Large intestine (tissue), 3 donors: ENCODE measurements around the gene CAV1. TPM values are rescaled to one million over a fixed set of nuclear protein-coding genes. Genes with fewer than 3 reads are reported as not detected.

ENCODE experiments used
- DNase-seq, 2 donors: peaks; one replicate each; pipeline versions ENCODE4 v3.0.0 to v3.0.0-alpha.2; 2013
- H3K27ac ChIP-seq: one replicate; pipeline ENCODE4 v1.5.1; 2013; ENCODE audit warnings: low read length
- H3K27me3 ChIP-seq: 2 replicates; pipeline ENCODE4 v1.6.1; 2013; ENCODE audit warnings: low read length; ENCODE audit not compliant: control insufficient read depth, insufficient read depth
- H3K36me3 ChIP-seq: 2 replicates; pipeline ENCODE4 v1.6.1; 2013; ENCODE audit warnings: low read length; ENCODE audit not compliant: control insufficient read depth, insufficient read depth
- H3K4me1 ChIP-seq: one replicate; pipeline ENCODE4 v1.6.1; 2013; ENCODE audit warnings: low read length; ENCODE audit not compliant: control insufficient read depth, insufficient read depth
- H3K4me3 ChIP-seq: one replicate; pipeline ENCODE4 v1.5.1; 2013; ENCODE audit warnings: low read length
- H3K9me3 ChIP-seq: one replicate; pipeline ENCODE4 v1.6.1; 2013; ENCODE audit warnings: mild to moderate bottlenecking, low read depth, low read length, moderate library complexity; ENCODE audit not compliant: control insufficient read depth
- WGBS: methylation state at CpG from one replicate; pipeline ENCODE4 v1.1.5; 2013; ENCODE audit warnings: low lambda C conversion rate; ENCODE audit not compliant: insufficient coverage; 5-methylcytosine and 5-hydroxymethylcytosine counted together
- polyA plus RNA-seq: library from polyadenylated mRNA; unstranded; fragments of 120-200 nt; gene quantifications from one replicate; pipeline ENCODE4 v1.2.1, GENCODE V29; 2013

The CAV1 gene
- polyA plus RNA-seq, 1 donor, result 100 TPM

GRCh38 chr7:116552602-116553001 is 27.8 kb downstream of the CAV1 start:
- Histone ChIP-seq H3K4me3 (no peak overlapping the region), H3K4me1 (no peaks in the 10 kb centered on the region), H3K27ac (no peak overlapping the region), H3K36me3 (no peaks in the 10 kb centered on the region), H3K9me3 (no peaks in the 10 kb centered on the region), H3K27me3 (no peaks in the 10 kb centered on the region)
- no peak for DNase-seq
- WGBS, result no CpG with 5 or more reads among the region's 1 CpG

- Histone ChIP-seq H3K36me3 (no peaks in the 10 kb centered on the region), H3K4me3 (no peak overlapping the region), H3K27ac (no peak overlapping the region), H3K4me1 (no peaks in the 10 kb centered on the region), H3K27me3 (no peaks in the 10 kb centered on the region), H3K9me3 (no peaks in the 10 kb centered on the region)
- 80% methylated on average over 1 of the region's 3 CpGs for WGBS
- DNase-seq, result no peak
Measured at GRCh38 chr7:116553168-116553964, 28.5 kb downstream of the CAV1 start.

GRCh38 chr7:116554436-116554835 is 29.6 kb downstream of the CAV1 start:
- H3K4me1 ChIP-seq, result no peaks in the 10 kb centered on the region
- no peaks in the 10 kb centered on the region for H3K9me3 ChIP-seq
- no peaks in the 10 kb centered on the region for H3K36me3 ChIP-seq
- no peak overlapping the region for H3K4me3 ChIP-seq
- H3K27ac ChIP-seq, result no peak overlapping the region
- H3K27me3 ChIP-seq, result no peaks in the 10 kb centered on the region
- DNase-seq, result no peak

GRCh38 chr7:116554911-116555310 is 30.1 kb downstream of the CAV1 start:
- Histone ChIP-seq H3K4me1 (no peaks in the 10 kb centered on the region), H3K9me3 (no peaks in the 10 kb centered on the region), H3K36me3 (no peaks in the 10 kb centered on the region), H3K4me3 (no peak overlapping the region), H3K27me3 (no peaks in the 10 kb centered on the region), H3K27ac (no peak overlapping the region)
- DNase-seq, result no peak
- WGBS, result 100% methylated on average over 1 of the region's 4 CpGs

GRCh38 chr7:116557066-116557585 is 32.3 kb downstream of the CAV1 start:
- Histone ChIP-seq H3K27me3 (no peaks in the 10 kb centered on the region), H3K27ac (no peak overlapping the region), H3K4me1 (no peaks in the 10 kb centered on the region), H3K36me3 (no peaks in the 10 kb centered on the region), H3K4me3 (no peak overlapping the region), H3K9me3 (no peaks in the 10 kb centered on the region)
- no peak for DNase-seq
- WGBS, result 92% methylated on average over 2 of the region's 3 CpGs

GRCh38 chr7:116557901-116558300 is 33.1 kb downstream of the CAV1 start:
- no peak for DNase-seq
- H3K27me3 ChIP-seq, result no peaks in the 10 kb centered on the region
- no peak overlapping the region for H3K4me3 ChIP-seq
- no peaks in the 10 kb centered on the region for H3K36me3 ChIP-seq
- H3K4me1 ChIP-seq, result no peaks in the 10 kb centered on the region
- H3K9me3 ChIP-seq, result no peaks in the 10 kb centered on the region
- 100% methylated on average over 1 of the region's 4 CpGs for WGBS
- no peak overlapping the region for H3K27ac ChIP-seq

GRCh38 chr7:116560021-116560970 is 35.5 kb downstream of the CAV1 start:
- Histone ChIP-seq H3K4me1 (no peaks in the 10 kb centered on the region), H3K27me3 (no peaks in the 10 kb centered on the region), H3K4me3 (no peak overlapping the region), H3K27ac (no peak overlapping the region), H3K9me3 (no peaks in the 10 kb centered on the region), H3K36me3 (no peaks in the 10 kb centered on the region)
- WGBS, result 17% methylated on average over 1 of the region's 7 CpGs
- DNase-seq, result no peak

- no CpG with 5 or more reads among the region's 2 CpGs for WGBS
- H3K27me3 ChIP-seq, result no peaks in the 10 kb centered on the region
- no peak overlapping the region for H3K27ac ChIP-seq
- no peaks in the 10 kb centered on the region for H3K36me3 ChIP-seq
- DNase-seq, result no peak
- no peaks in the 10 kb centered on the region for H3K9me3 ChIP-seq
- no peak overlapping the region for H3K4me3 ChIP-seq
- no peaks in the 10 kb centered on the region for H3K4me1 ChIP-seq
Measured at GRCh38 chr7:116561697-116562483, 37.1 kb downstream of the CAV1 start.

GRCh38 chr7:116562529-116563121 is 37.8 kb downstream of the CAV1 start:
- Histone ChIP-seq H3K36me3 (no peaks in the 10 kb centered on the region), H3K27ac (no peak overlapping the region), H3K4me3 (no peak overlapping the region), H3K4me1 (no peaks in the 10 kb centered on the region), H3K27me3 (no peaks in the 10 kb centered on the region), H3K9me3 (no peaks in the 10 kb centered on the region)
- no peak for DNase-seq
- 90% methylated on average over 1 of the region's 1 CpG for WGBS

- WGBS, result 86% methylated on average over 1 of the region's 1 CpG
Measured at GRCh38 chr7:116565981-116566380, 41.1 kb downstream of the CAV1 start.

More at GRCh38 chr7:116565981-116566380, 41.1 kb downstream of the CAV1 start:
- Histone ChIP-seq H3K27ac (no peak overlapping the region), H3K9me3 (no peaks in the 10 kb centered on the region), H3K4me3 (no peak overlapping the region), H3K4me1 (no peaks in the 10 kb centered on the region), H3K36me3 (no peaks in the 10 kb centered on the region), H3K27me3 (no peaks in the 10 kb centered on the region)
- no peak for DNase-seq
